Liver (tissue), 9 donors: ENCODE measurements around the gene BPIFA2. TPM values are rescaled to one million over a fixed set of nuclear protein-coding genes. Genes with fewer than 3 reads are reported as not detected.

Source experiments
- DNase-seq: peaks from one replicate; pipeline ENCODE4 v3.0.0-alpha.2; 2017; ENCODE audit warnings: low spot score
- H3K27ac ChIP-seq, 2 donors: one replicate each; pipeline ENCODE4 v1.7.0; 2013; ENCODE audit warnings: inconsistent platforms in 2 of 2, low read length in 2 of 2, control low read depth in 1 of 2, low read depth in 1 of 2, mild to moderate bottlenecking in 1 of 2
- H3K27me3 ChIP-seq, 4 donors: one replicate each; pipeline versions ENCODE4 v1.6.1 to v1.7.0; 2013; ENCODE audit warnings: low read length in 3 of 4, inconsistent platforms in 1 of 4, mild to moderate bottlenecking in 1 of 4, moderate library complexity in 1 of 4; ENCODE audit not compliant: control insufficient read depth in 4 of 4, insufficient read depth in 4 of 4
- H3K36me3 ChIP-seq, 4 donors: one replicate each; pipeline versions ENCODE4 v1.6.1 to v1.7.0; 2013; ENCODE audit warnings: low read length in 3 of 4, mild to moderate bottlenecking in 3 of 4, low read depth in 1 of 4, moderate library complexity in 1 of 4; ENCODE audit not compliant: control insufficient read depth in 4 of 4, insufficient read depth in 3 of 4
- H3K4me1 ChIP-seq, 4 donors: one replicate each; pipeline versions ENCODE4 v1.6.1 to v1.7.0; 2013; ENCODE audit warnings: low read length in 3 of 4, mild to moderate bottlenecking in 3 of 4, moderate library complexity in 1 of 4; ENCODE audit not compliant: control insufficient read depth in 4 of 4, insufficient read depth in 4 of 4
- H3K4me3 ChIP-seq, 3 donors: one replicate each; pipeline versions ENCODE4 v1.6.1 to v1.7.0; 2013; ENCODE audit warnings: low read length in 3 of 3, control low read depth in 1 of 3, low read depth in 1 of 3, mild to moderate bottlenecking in 1 of 3
- H3K9ac ChIP-seq, 2 donors: one replicate each; pipeline ENCODE4 v1.7.0; 2013; ENCODE audit warnings: low read length in 2 of 2, mild to moderate bottlenecking in 2 of 2, moderate library complexity in 2 of 2, control low read depth in 1 of 2, low read depth in 1 of 2
- H3K9me3 ChIP-seq, 4 donors: one replicate each; pipeline versions ENCODE4 v1.6.1 to v1.7.0; 2013; ENCODE audit warnings: low read length in 3 of 4; ENCODE audit not compliant: control insufficient read depth in 4 of 4
- EGR1 ChIP-seq, 2 donors: IDR thresholded peaks; 2 replicates each; pipeline ENCODE4 v1.6.1; 2016 to 2018; ENCODE audit warnings: antibody characterized with exemption in 2 of 2, low read depth in 2 of 2
- FOXA1 ChIP-seq: IDR thresholded peaks from 2 replicates; pipeline ENCODE4 v1.6.1; 2016; ENCODE audit warnings: antibody characterized with exemption
- FOXA2 ChIP-seq: IDR thresholded peaks from 2 replicates; pipeline ENCODE4 v1.6.1; 2016; ENCODE audit warnings: antibody characterized with exemption
- GABPA ChIP-seq, 2 donors: IDR thresholded peaks in 1 of 2; conservative IDR thresholded peaks in 1 of 2; 2 replicates each; pipeline ENCODE4 v1.6.1; 2016; ENCODE audit warnings: antibody characterized with exemption in 2 of 2, mild to moderate bottlenecking in 1 of 2, moderate library complexity in 1 of 2
- HNF4A ChIP-seq, 2 donors: conservative IDR thresholded peaks; 2 replicates each; pipeline ENCODE4 v1.6.1; 2016; ENCODE audit warnings: antibody characterized with exemption in 2 of 2, mild to moderate bottlenecking in 2 of 2
- HNF4G ChIP-seq: IDR thresholded peaks from 2 replicates; pipeline ENCODE4 v1.6.1; 2016; ENCODE audit warnings: antibody characterized with exemption
- JUND ChIP-seq, 2 donors: IDR thresholded peaks; 2 replicates each; pipeline ENCODE4 v1.6.1; 2016; ENCODE audit warnings: antibody characterized with exemption in 2 of 2
- MAX ChIP-seq: IDR thresholded peaks from 2 replicates; pipeline ENCODE4 v1.6.1; 2016; ENCODE audit warnings: antibody characterized with exemption
- NR2F2 ChIP-seq: IDR thresholded peaks from 2 replicates; pipeline ENCODE4 v1.6.1; 2016; ENCODE audit warnings: antibody characterized with exemption
- RAD21 ChIP-seq, 2 donors: IDR thresholded peaks; 2 replicates each; pipeline ENCODE4 v1.6.1; 2016; ENCODE audit warnings: antibody characterized with exemption in 2 of 2, mild to moderate bottlenecking in 2 of 2
- RXRA ChIP-seq, 2 donors: IDR thresholded peaks; 2 replicates each; pipeline ENCODE4 v1.6.1; 2017 to 2018; ENCODE audit warnings: antibody characterized with exemption in 2 of 2, mild to moderate bottlenecking in 1 of 2
- SP1 ChIP-seq: IDR thresholded peaks from 2 replicates; pipeline ENCODE4 v1.6.1; 2018; ENCODE audit warnings: antibody characterized with exemption, mild to moderate bottlenecking
- TAF1 ChIP-seq: conservative IDR thresholded peaks from 2 replicates; pipeline ENCODE4 v1.6.1; 2016; ENCODE audit warnings: antibody characterized with exemption, mild to moderate bottlenecking
- YY1 ChIP-seq: IDR thresholded peaks from 2 replicates; pipeline ENCODE4 v1.6.1; 2016; ENCODE audit warnings: antibody characterized with exemption, mild to moderate bottlenecking
- WGBS: extraction: QIAGEN DNeasy Blood & Tissue Kit; methylation state at CpG from one replicate; pipeline ENCODE4 v1.1.7; 2013; 5-methylcytosine and 5-hydroxymethylcytosine counted together
- polyA plus RNA-seq, 2 donors: library from polyadenylated mRNA; stranded (reverse) in 1 of 2; unstranded in 1 of 2; fragments of 200-250 nt in 1 of 2; fragments of >200 nt in 1 of 2; fragmentation: Nextera tagmentation in 1 of 2; extraction: Ambion mirVana in 1 of 2; gene quantifications; one replicate each; pipeline versions ENCODE4 v1.2.1 to v1.2.3, GENCODE V29; 2013 to 2015
- total RNA-seq, 2 donors: library from RNA; depleted of rRNA; stranded (reverse); fragments of >200 nt; gene quantifications; one replicate each; pipeline ENCODE4 v1.2.3, GENCODE V29; 2014
- TF ChIP-seq, protein P1 (sequence below): IDR thresholded peaks from 2 replicates; pipeline ENCODE4 v1.6.1; 2016; ENCODE audit warnings: antibody characterized with exemption
- TF ChIP-seq, protein P2 (sequence below): IDR thresholded peaks from 2 replicates; pipeline ENCODE4 v1.6.1; 2016; ENCODE audit warnings: antibody characterized with exemption, mild to moderate bottlenecking
- TF ChIP-seq, protein P3 (sequence below): IDR thresholded peaks from 2 replicates; pipeline ENCODE4 v1.6.1; 2016; ENCODE audit warnings: antibody characterized with exemption
- TF ChIP-seq, protein P4 (sequence below): fragments of 150-350 bp; IDR thresholded peaks from 2 replicates; pipeline ENCODE4 v1.5.1; 2017; ENCODE audit warnings: improper control_type of control experiment, low read depth, low read length; ENCODE audit not compliant: missing input control
- donor health status: healthy.
- donor health status: healthy.
- donor health status: healthy.
- donor health status: healthy.
- donor health status: healthy.

Gene BPIFA2
- total and polyA plus RNA-seq, 4 donors = not detected

GRCh38 chr20:33127422-33128097 lies 40.4 kb upstream of the BPIFA2 start:
- Histone ChIP-seq H3K27ac (peak overlapping the region; percentile 22 to 84), H3K4me3 (no peak overlapping the region), H3K9ac (peak overlapping the region in 1 of 2 donors; percentile 32), H3K36me3 (no peaks in the 10 kb centered on the region), H3K27me3 (no peaks in the 10 kb centered on the region), H3K9me3 (no peaks in the 10 kb centered on the region), H3K4me1 (peaks cover 8 to 39% (median 25%) of the 10 kb centered on the region in 4 donors)
- no peak for DNase-seq
- WGBS = 61% methylated on average over 4 of the region's 4 CpGs
- TF ChIP-seq, protein P1, sequence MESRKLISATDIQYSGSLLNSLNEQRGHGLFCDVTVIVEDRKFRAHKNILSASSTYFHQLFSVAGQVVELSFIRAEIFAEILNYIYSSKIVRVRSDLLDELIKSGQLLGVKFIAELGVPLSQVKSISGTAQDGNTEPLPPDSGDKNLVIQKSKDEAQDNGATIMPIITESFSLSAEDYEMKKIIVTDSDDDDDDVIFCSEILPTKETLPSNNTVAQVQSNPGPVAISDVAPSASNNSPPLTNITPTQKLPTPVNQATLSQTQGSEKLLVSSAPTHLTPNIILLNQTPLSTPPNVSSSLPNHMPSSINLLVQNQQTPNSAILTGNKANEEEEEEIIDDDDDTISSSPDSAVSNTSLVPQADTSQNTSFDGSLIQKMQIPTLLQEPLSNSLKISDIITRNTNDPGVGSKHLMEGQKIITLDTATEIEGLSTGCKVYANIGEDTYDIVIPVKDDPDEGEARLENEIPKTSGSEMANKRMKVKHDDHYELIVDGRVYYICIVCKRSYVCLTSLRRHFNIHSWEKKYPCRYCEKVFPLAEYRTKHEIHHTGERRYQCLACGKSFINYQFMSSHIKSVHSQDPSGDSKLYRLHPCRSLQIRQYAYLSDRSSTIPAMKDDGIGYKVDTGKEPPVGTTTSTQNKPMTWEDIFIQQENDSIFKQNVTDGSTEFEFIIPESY = peak; percentile 93
- TF ChIP-seq TAF1 (no peak), HNF4G (no peak), MAX (peak; percentile 87), FOXA1 (peak; percentile 94), RAD21 (IDR thresholded peaks at IDR 0.05) (peak; percentile 52 to 63), YY1 (no peak), SP1 (peak; percentile 80), RXRA (IDR thresholded peaks at IDR 0.05) (peak; percentile 79 to 97), JUND (IDR thresholded peaks at IDR 0.05) (peak; percentile 55 to 88), GABPA (IDR thresholded peaks at IDR 0.05 in 1 of 2, conservative IDR thresholded peaks at IDR 0.05 in 1 of 2) (peak in 1 of 2 donors; percentile 46), FOXA2 (peak; percentile 97), HNF4A (conservative IDR thresholded peaks at IDR 0.05) (peak; percentile 65 to 80), EGR1 (IDR thresholded peaks at IDR 0.05; ENCODE audit: low read depth in 2 of 2) (peak in 1 of 2 donors; percentile 83), NR2F2 (peak; percentile 47)
- TF ChIP-seq, protein P2, sequence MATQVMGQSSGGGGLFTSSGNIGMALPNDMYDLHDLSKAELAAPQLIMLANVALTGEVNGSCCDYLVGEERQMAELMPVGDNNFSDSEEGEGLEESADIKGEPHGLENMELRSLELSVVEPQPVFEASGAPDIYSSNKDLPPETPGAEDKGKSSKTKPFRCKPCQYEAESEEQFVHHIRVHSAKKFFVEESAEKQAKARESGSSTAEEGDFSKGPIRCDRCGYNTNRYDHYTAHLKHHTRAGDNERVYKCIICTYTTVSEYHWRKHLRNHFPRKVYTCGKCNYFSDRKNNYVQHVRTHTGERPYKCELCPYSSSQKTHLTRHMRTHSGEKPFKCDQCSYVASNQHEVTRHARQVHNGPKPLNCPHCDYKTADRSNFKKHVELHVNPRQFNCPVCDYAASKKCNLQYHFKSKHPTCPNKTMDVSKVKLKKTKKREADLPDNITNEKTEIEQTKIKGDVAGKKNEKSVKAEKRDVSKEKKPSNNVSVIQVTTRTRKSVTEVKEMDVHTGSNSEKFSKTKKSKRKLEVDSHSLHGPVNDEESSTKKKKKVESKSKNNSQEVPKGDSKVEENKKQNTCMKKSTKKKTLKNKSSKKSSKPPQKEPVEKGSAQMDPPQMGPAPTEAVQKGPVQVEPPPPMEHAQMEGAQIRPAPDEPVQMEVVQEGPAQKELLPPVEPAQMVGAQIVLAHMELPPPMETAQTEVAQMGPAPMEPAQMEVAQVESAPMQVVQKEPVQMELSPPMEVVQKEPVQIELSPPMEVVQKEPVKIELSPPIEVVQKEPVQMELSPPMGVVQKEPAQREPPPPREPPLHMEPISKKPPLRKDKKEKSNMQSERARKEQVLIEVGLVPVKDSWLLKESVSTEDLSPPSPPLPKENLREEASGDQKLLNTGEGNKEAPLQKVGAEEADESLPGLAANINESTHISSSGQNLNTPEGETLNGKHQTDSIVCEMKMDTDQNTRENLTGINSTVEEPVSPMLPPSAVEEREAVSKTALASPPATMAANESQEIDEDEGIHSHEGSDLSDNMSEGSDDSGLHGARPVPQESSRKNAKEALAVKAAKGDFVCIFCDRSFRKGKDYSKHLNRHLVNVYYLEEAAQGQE = peak; percentile 93
- TF ChIP-seq, protein P3, sequence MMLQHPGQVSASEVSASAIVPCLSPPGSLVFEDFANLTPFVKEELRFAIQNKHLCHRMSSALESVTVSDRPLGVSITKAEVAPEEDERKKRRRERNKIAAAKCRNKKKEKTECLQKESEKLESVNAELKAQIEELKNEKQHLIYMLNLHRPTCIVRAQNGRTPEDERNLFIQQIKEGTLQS = no peak
- TF ChIP-seq, protein P4, sequence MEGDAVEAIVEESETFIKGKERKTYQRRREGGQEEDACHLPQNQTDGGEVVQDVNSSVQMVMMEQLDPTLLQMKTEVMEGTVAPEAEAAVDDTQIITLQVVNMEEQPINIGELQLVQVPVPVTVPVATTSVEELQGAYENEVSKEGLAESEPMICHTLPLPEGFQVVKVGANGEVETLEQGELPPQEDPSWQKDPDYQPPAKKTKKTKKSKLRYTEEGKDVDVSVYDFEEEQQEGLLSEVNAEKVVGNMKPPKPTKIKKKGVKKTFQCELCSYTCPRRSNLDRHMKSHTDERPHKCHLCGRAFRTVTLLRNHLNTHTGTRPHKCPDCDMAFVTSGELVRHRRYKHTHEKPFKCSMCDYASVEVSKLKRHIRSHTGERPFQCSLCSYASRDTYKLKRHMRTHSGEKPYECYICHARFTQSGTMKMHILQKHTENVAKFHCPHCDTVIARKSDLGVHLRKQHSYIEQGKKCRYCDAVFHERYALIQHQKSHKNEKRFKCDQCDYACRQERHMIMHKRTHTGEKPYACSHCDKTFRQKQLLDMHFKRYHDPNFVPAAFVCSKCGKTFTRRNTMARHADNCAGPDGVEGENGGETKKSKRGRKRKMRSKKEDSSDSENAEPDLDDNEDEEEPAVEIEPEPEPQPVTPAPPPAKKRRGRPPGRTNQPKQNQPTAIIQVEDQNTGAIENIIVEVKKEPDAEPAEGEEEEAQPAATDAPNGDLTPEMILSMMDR = no peak
